Lower leg skin (tissue), 3 donors: ENCODE measurements around the gene KCNH3.

Experiments
- POLR2A ChIP-seq, 2 donors: fragments of 450-650 bp; IDR thresholded peaks; one replicate each; pipeline ENCODE4 v1.6.1; 2016 to 2017; ENCODE audit warnings: antibody characterized with exemption in 2 of 2, mild to moderate bottlenecking in 1 of 2, moderate library complexity in 1 of 2
- TF ChIP-seq, protein P1 (sequence below), 3 donors: fragments of 450-650 bp; IDR thresholded peaks; one replicate each; pipeline ENCODE4 v1.5.1; 2016; ENCODE audit warnings: antibody characterized with exemption in 3 of 3, mild to moderate bottlenecking in 3 of 3, moderate library complexity in 2 of 3

DNA sequence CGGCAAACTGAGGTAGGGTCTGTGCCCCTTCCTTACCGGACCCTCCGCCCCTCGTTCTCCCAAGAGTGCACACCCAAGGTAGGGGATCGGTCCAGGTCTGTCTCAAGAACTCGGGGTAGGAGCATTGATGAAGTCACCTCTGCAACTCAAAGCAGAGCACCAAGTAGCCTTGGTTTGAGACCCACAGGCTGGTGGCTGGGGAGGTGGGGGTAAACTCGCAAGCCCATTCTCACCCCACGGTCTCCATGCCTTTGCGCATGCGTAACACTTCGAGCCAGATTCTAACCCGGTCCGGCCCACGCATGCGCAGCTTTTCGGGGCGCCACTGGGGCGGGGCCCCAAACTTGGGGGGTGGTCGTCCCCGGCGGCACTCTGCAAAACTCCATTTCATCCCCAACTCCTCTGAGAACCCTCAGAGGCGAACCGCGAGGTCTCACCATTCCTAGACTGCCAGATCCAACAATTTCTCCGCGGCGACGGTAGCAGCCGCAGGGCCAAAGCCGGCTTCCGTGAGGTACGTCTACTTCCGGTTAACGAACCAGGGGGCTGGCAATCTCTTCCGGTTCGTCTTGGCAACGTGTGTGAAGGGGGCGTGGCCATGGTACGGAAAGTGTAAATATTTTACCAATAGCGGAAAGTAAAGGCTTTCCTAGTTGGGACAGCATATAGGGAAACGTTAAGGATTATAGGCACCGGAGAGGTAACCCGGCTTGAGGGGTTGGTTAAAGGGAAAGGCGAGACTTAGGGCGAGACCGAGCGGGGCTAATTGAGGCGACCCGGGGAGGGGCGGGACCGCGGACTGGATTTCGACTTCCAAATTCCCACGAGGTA lies 29.0 kb downstream of the KCNH3 start, which contains the start of gene MCRS1:
- TF ChIP-seq, protein P1, sequence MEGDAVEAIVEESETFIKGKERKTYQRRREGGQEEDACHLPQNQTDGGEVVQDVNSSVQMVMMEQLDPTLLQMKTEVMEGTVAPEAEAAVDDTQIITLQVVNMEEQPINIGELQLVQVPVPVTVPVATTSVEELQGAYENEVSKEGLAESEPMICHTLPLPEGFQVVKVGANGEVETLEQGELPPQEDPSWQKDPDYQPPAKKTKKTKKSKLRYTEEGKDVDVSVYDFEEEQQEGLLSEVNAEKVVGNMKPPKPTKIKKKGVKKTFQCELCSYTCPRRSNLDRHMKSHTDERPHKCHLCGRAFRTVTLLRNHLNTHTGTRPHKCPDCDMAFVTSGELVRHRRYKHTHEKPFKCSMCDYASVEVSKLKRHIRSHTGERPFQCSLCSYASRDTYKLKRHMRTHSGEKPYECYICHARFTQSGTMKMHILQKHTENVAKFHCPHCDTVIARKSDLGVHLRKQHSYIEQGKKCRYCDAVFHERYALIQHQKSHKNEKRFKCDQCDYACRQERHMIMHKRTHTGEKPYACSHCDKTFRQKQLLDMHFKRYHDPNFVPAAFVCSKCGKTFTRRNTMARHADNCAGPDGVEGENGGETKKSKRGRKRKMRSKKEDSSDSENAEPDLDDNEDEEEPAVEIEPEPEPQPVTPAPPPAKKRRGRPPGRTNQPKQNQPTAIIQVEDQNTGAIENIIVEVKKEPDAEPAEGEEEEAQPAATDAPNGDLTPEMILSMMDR (IDR thresholded peaks at IDR 0.05), result no peak
- TF ChIP-seq POLR2A (IDR thresholded peaks at IDR 0.05), result no peak
